ENCODE data around the gene ROBO3.

- TF ChIP-seq, protein P1, sequence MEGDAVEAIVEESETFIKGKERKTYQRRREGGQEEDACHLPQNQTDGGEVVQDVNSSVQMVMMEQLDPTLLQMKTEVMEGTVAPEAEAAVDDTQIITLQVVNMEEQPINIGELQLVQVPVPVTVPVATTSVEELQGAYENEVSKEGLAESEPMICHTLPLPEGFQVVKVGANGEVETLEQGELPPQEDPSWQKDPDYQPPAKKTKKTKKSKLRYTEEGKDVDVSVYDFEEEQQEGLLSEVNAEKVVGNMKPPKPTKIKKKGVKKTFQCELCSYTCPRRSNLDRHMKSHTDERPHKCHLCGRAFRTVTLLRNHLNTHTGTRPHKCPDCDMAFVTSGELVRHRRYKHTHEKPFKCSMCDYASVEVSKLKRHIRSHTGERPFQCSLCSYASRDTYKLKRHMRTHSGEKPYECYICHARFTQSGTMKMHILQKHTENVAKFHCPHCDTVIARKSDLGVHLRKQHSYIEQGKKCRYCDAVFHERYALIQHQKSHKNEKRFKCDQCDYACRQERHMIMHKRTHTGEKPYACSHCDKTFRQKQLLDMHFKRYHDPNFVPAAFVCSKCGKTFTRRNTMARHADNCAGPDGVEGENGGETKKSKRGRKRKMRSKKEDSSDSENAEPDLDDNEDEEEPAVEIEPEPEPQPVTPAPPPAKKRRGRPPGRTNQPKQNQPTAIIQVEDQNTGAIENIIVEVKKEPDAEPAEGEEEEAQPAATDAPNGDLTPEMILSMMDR (IDR thresholded peaks at IDR 0.05), result no peak
- TF ChIP-seq POLR2A (IDR thresholded peaks at IDR 0.05) (no peak), POLR2AphosphoS5 (IDR thresholded peaks at IDR 0.05; ENCODE audit: insufficient read depth in 1 of 2, low read depth in 1 of 2) (no peak)
These were observed 4.1 kb downstream of the ROBO3 start for GRCh38 chr11:124869331-124869730.

Measured in vagina (tissue), 2 donors.